Measurements from ENCODE around the gene ZBTB7C. TPM values are rescaled to one million over a fixed set of nuclear protein-coding genes. Genes with fewer than 3 reads are reported as not detected.

ZBTB7C gene
- total RNA-seq, 1 donor = not detected

DNA sequence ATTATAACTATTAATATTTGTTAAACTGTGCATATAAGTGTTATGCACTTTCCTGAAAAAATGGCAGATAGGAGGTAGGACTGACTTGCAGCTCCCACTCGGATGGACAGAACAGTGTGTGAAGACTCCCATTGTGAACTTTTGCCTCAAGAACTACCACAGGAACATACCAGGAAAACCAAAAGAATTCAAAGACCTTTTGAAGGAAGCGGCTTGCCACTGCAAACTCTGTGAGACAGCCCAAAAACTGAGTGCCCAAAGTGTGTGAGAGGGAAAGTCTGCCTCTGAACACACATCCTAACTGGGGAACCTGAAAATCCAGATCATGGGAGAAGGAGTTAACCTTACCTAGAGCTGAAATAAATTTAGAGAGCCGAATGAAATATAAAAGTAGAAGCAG lies 171.0 kb downstream of the ZBTB7C start:
- TF ChIP-seq, protein P1, sequence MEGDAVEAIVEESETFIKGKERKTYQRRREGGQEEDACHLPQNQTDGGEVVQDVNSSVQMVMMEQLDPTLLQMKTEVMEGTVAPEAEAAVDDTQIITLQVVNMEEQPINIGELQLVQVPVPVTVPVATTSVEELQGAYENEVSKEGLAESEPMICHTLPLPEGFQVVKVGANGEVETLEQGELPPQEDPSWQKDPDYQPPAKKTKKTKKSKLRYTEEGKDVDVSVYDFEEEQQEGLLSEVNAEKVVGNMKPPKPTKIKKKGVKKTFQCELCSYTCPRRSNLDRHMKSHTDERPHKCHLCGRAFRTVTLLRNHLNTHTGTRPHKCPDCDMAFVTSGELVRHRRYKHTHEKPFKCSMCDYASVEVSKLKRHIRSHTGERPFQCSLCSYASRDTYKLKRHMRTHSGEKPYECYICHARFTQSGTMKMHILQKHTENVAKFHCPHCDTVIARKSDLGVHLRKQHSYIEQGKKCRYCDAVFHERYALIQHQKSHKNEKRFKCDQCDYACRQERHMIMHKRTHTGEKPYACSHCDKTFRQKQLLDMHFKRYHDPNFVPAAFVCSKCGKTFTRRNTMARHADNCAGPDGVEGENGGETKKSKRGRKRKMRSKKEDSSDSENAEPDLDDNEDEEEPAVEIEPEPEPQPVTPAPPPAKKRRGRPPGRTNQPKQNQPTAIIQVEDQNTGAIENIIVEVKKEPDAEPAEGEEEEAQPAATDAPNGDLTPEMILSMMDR (IDR thresholded peaks at IDR 0.05; ENCODE audit: insufficient read depth, low read depth, low read length) = no peak
- peak; percentile 15 for DNase-seq (ENCODE audit: low read depth)

DNA sequence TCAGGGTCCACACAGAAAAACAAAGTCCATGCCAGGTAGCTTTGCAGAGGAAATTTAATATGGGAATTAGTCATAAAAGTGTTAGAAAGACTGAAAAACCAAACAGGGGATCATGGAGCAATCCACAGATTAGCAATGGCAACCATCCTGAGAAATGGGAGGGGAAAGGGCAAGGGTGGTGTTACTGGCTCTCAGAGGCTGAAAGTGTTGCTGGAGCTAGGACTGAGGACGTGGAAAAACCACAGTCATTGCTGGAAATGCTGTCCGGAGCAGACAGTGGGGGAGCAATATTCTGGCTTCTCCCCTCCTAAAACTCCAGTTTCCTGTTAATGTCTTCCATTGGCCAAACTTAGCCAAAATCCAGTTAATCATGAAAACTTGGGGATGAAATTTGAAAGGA lies 172.4 kb downstream of the ZBTB7C start:
- no peak overlapping the region for H3K4me3 ChIP-seq (ENCODE audit: low read depth, low read length)
- DNase-seq (ENCODE audit: low read depth) = no peak
- TF ChIP-seq, protein P1 (IDR thresholded peaks at IDR 0.05; ENCODE audit: insufficient read depth, low read depth, low read length) = no peak

More for the DNA sequence above, 171.0 kb downstream of the ZBTB7C start:
- no peak overlapping the region for H3K4me3 ChIP-seq (ENCODE audit: low read depth, low read length)

DNA sequence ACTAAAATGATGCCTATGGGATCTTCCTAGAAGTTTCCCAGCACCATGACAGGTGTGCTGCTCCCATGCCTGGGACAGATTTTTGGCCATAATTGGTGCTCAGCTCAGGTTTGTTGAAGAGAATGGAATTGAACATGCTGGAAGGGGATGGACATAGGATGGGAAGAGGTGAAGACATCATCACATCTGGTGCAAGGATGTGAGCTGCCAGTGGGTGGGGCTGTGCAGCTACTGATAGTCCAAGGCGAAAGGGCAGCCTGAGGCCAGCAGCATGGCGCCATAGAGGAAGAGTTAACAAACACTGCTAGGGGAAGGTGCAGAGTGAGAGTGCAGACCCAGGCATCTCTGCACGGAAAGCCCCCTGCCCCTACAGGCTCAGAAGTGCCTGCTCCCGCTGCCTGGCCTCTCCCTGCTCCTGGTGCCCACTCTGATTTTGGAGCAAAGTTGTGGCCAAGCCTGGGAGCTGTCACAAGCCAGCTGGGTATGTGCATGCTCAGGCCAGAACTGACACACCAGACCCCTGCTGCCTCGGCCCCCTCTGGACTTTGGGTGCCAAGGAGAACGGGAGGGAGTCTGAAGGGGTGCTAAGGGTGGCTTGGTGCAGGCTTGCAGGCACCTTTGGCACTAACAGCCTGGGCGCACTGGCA lies 178.6 kb downstream of the ZBTB7C start:
- no peak overlapping the region for H3K4me3 ChIP-seq (ENCODE audit: low read depth, low read length)
- DNase-seq (ENCODE audit: low read depth) = peak; percentile 65
- TF ChIP-seq, protein P1 (IDR thresholded peaks at IDR 0.05; ENCODE audit: insufficient read depth, low read depth, low read length) = peak; percentile 77

DNA sequence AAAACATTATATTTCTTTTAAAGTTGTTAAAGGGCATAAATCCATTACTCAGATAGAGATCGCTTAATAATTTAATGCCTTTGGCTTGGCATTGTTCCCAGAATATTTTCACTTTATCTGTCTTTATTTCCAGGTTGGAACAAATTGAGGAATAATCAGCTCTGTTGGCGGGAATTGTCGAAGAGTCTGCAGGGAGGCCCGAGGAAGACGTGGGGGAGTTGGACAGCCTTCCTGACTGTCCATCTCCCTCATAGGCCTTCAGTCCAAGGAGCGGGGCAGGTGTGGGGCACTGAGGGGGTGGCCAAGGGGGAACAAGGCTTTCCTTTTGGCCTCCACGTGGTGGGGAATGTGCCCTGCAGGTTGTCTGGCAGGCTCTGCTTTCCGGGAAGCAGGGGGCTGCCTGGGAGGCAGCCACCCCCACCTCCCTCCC lies 179.6 kb downstream of the ZBTB7C start:
- no peak overlapping the region for H3K4me3 ChIP-seq (ENCODE audit: low read depth, low read length)
- TF ChIP-seq, protein P1 (IDR thresholded peaks at IDR 0.05; ENCODE audit: insufficient read depth, low read depth, low read length) = no peak
- no peak for DNase-seq (ENCODE audit: low read depth)

DNA sequence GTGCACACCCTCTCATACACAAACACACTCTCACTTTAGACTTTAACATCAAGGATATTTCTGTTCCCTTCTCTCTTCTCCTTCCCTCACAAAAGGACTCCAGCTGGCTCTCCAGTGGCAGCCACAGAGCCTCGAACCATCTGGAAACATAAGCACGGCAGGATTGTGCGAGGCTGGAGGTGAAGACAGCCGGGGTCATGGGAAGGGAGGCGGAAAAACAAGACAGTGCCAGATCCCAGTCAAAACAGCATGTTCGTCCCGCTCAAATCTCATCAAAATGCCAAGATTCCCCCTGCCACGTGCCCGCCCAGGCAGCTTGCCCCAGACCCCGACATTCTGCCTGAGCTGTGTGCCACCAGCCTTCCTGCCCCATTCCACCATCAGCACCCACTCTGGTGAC lies 180.3 kb downstream of the ZBTB7C start:
- H3K4me3 ChIP-seq (ENCODE audit: low read depth, low read length) = no peak overlapping the region
- TF ChIP-seq, protein P1 (IDR thresholded peaks at IDR 0.05; ENCODE audit: insufficient read depth, low read depth, low read length) = no peak
- no peak for DNase-seq (ENCODE audit: low read depth)

DNA sequence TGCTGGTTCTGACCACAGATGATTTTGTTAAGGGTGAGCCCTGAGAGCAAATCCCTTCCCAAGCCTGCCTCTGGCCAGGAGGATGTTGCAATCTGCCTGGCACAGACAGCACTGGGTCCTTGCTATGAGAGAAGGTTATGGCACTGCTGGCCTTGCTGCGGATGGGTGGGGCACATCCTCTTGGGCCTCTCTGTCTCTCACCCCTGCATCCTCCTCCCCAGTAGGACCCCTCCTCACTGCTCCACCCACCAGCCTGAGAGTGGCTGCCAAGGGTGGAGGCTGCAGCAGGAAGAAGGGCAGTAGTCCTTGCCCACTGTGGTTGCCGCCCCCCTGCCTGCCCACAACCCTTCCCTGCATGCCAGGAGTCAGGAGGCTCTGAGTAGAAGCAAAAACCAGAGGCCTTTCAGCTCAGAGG lies 180.9 kb downstream of the ZBTB7C start:
- H3K4me3 ChIP-seq (ENCODE audit: low read depth, low read length) = no peak overlapping the region
- TF ChIP-seq, protein P1 (IDR thresholded peaks at IDR 0.05; ENCODE audit: insufficient read depth, low read depth, low read length) = no peak
- DNase-seq (ENCODE audit: low read depth) = peak; percentile 8

DNA sequence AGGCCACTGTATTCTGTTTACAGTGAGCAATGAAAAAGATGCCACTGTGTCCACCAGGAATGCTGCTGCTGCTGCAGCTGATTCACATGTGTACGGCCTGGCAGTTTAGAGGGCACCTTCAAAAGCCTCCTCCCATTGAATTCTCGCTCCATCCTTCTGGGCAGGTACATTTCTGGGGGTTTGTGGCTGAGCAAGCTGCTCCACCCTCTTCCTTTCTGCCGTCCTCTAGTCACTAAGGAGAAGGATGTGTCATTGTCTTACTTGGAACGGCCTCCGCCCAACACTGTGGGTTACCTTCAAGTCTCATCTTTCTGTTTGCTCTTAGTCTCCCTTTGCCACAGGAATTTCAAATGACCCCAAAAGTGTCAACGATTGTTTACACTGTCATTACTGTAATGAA lies 182.0 kb downstream of the ZBTB7C start:
- no peak for DNase-seq (ENCODE audit: low read depth)
- TF ChIP-seq, protein P1 (IDR thresholded peaks at IDR 0.05; ENCODE audit: insufficient read depth, low read depth, low read length) = no peak
- no peak overlapping the region for H3K4me3 ChIP-seq (ENCODE audit: low read depth, low read length)
